MG63 (cell line): ENCODE measurements around the gene ADGRG3. TPM values are rescaled to one million over a fixed set of nuclear protein-coding genes. Genes with fewer than 3 reads are reported as not detected.

ENCODE experiments used
- total RNA-seq: library from RNA; depleted of rRNA; stranded (reverse); fragments of >200 nt; shearing (Covaris generic); gene quantifications from 2 replicates; pipeline ENCODE4 v1.2.3, GENCODE V29; 2014; ENCODE audit warnings: low replicate concordance; rRNA removed

Gene ADGRG3
- total RNA-seq, 1 experiment from 2014 or later, result not detected

Other genes with a start within 250 kb of the ADGRG3 start
- 177 and 277 TPM in 2 replicates for gene CIAPIN1, start 220.9 kb upstream of the ADGRG3 start, total RNA-seq
- gene COQ9, start 220.8 kb upstream of the ADGRG3 start, total RNA-seq, result 133 and 193 TPM in 2 replicates
- 482 TPM in 2 replicates for gene POLR2C, start 205.6 kb upstream of the ADGRG3 start, total RNA-seq
- gene DOK4, start 181.8 kb upstream of the ADGRG3 start, total RNA-seq, result 19.1 and 19.3 TPM in 2 replicates
- 33.1 and 34.6 TPM in 2 replicates for gene CCDC102A, start 131.7 kb upstream of the ADGRG3 start, total RNA-seq
- gene ADGRG5, start 125.7 kb upstream of the ADGRG3 start, total RNA-seq, result not detected in 2 replicates
- gene ADGRG1, start 39.7 kb upstream of the ADGRG3 start, total RNA-seq, result 1.4 and 1.6 TPM in 2 replicates
- not detected in 2 replicates for gene DRC7, start 26.5 kb downstream of the ADGRG3 start, total RNA-seq
- gene KATNB1, start 67.5 kb downstream of the ADGRG3 start, total RNA-seq, result 22.6 and 62.7 TPM in 2 replicates
- 196 and 322 TPM in 2 replicates for gene KIFC3, start 134.2 kb downstream of the ADGRG3 start, total RNA-seq